Measurements from ENCODE around the gene SPDYE6.
"Not testable (repeated sequence)": the region's sequence is repeated elsewhere in the genome, so short reads cannot be mapped to it uniquely, and the experiment has no call there.

Gene SPDYE6

DNA sequence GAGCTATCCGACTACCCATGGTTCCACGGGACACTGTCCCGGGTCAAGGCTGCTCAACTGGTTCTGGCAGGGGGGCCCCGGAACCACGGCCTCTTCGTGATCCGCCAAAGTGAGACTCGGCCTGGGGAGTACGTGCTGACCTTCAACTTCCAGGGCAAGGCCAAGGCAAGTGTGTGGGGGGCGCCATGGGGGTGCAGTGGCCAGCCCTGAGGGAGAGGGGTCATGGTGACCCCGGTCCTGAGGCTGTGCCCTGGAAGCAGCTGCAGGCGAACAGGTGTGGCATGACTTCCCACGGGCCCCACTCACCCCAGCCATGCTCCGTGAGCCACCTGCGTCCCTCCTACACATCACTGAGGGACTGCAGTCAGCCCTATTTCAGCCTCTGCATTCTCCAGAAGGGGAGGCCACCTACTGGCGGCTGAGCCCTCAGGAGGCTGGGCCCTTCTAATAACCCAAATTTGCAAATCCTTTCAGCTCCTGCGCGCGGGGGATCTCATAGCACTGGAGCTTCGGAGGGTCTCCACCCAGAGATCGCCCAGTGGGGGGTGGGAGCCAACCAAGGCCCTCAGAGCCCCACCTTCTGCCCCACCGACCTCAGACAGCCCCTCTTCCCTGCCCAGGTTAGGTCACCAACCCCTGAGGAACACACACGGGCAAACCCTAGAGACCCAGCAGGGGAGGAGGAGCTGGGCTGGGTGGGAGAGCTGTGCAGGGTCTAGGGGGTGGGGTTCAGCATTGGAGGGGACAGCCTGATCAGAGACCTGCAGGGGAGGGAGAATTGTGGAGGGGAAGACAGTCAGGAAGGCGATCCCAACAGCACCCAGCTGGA lies 38.8 kb downstream of the SPDYE6 start:
- no peak for DNase-seq

DNA sequence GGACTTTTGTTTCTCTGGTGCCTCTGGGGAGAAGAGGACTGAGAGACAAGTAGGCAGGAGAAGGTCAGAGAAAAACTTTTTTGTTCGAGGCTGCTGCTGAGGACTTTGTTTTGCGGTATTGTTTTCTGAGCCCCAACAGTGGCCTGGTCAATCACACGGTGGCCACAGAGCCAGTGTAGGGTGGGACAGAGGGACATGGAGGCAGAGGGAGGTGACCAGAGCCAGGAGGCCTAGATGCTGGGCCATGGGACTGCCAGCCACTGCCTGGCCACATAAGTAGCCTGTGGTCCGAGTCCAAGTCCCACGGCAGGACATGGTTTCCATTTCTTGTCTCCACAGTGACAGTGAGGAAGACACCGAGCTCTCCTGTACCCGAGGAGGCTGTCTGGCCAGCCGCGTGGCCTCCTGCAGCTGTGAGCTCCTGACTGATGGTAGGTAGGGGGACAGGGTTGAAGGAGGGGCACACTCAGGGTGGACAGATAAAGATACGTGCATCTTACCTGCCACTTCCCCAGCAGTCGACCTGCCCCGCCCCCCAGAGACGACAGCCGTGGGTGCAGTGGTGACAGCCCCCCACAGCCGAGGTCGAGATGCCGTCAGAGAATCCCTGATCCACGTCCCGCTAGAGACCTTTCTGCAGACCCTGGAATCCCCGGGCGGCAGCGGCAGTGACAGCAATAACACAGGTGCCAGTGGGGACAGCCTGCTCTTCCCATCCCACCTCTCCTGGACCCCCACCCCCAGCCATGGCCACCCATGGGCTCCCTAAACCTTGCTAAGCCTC lies 42.1 kb downstream of the SPDYE6 start:
- no peak for DNase-seq

DNA sequence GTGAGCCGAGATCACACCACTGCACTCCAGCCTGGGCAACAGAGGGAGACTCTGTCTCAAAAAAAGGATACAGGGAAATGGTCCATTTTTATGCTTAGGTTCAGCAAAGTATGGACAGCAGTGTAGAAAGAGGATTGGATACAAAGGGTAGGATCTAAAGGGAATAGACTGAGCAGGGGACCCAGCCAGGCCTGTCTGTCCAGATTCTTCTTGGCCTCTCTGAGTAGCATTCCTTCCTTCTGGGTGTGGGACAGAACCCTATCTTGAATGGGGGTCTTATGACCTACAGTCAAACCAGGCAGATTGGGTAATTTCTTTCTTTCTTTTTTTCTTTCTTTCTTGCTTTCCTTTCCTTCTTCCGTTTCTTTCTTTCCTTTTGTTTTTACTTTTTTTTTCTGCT lies 43.9 kb downstream of the SPDYE6 start:
- DNase-seq, result no peak

DNA sequence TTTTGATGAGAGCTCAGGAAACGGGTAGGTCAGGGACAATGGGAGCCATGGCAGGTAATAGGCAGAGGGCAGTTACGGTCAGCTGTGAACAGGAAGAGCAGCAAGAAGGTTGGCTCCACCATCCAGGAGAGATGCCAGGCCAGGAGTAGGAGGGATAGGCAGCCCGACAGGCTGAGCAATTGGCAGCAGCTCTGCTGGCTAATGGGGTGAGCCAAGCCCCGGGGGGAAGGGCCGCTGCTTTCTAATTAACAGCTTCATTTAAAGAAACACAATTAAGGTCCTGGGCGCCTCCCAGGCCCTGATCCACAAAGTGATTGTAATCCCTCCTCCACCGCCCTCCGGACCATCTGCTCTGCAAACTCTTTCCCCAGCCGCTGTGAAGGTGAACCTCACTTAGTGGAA lies 45.8 kb downstream of the SPDYE6 start:
- no peak for DNase-seq

DNA sequence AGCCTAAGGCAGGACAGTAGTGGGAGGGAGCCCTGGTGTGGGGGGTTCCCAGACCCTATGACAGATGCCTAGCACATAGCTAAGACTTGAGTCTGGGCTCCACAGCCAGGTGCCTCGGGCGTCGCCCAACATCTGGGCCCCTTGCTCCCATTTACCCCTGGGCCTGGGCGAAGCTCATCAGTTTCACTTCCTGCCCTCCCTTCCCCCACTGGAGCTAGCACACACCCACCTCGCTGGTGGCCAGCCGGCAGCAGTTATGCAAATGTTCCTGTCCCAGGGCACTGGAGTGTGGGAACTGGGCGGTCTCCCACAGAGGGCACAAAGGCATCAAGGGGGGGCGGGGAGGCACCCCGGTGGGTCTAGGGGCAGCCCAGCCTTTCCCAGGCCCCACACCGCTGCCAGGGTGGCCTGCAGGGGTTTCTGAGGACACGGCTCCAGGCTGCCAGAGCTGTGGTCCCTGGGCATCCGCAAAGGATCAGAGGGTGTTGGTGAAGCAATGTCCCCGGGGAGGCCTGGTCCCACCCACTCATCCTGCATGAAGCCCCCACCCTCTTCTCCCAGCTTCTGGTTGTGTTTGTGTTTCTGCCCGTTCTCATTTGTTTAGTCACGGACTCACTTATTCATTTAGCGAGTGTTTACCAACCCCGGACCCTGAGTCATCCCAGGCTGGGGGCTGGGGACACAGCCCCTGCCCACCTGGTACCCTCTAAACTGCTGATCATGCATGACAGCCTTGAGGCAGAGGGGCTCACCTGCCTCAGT lies 49.1 kb downstream of the SPDYE6 start:
- DNase-seq, result peak; percentile 30

DNA sequence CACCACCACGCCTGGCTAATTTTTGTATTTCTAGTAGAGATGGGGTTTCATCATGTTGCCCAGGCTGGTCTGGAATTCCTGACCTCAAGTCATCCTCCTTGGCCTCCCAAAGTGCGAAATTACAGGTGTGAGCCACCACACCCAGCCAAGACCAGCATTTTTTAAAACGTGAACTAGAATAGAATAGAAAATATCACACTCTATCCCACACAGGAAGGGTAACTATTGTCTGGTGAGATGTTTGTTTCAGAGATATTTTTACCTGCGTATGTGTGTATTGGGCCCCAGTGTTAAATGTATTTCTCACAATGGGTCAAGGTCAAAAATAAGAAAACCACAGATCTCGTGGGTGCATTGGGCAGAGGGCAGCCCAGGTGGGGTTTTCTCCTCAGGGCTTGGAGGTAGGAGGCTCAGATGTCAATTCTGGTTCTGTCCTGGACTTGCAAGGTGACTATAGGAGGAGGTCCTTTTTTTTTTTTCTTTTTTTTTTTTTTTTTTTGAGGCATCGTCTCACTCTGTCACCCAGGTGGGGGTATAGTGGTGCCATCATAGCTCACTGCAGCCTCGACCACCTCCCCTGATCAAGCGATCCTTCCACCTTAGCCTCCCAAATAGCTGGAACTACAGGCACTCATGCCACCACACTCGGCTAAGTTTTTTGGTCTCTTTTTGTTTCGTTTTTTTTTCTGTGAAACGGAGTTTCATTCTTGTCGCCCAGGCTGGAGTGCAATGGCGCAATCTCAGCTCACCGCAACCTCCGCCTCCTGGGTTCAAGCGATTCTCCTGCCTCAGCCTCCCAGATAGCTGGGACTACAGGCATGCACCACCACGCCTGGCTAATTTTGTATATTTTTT lies 50.6 kb downstream of the SPDYE6 start:
- no peak for DNase-seq

DNA sequence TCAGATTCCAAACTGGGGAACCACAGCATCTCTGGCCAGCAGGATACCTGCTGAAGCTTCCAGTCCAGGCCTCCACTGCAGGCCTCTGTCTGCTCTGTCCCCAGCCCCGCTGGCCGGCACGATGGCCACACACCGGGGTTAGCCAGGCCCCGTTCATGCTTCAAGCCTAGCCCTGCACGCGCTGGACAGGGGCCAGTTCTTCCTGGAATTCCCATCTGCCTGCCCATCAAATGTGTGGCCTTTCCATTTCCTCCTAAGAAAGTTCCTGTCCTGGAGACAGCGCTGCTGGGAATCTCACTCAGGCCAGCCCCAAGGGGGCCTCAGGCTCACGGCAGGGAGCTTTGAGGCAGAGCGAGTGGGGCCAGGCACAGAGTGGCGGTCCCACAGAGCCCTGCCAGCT lies 51.6 kb downstream of the SPDYE6 start:
- DNase-seq, result no peak

DNA sequence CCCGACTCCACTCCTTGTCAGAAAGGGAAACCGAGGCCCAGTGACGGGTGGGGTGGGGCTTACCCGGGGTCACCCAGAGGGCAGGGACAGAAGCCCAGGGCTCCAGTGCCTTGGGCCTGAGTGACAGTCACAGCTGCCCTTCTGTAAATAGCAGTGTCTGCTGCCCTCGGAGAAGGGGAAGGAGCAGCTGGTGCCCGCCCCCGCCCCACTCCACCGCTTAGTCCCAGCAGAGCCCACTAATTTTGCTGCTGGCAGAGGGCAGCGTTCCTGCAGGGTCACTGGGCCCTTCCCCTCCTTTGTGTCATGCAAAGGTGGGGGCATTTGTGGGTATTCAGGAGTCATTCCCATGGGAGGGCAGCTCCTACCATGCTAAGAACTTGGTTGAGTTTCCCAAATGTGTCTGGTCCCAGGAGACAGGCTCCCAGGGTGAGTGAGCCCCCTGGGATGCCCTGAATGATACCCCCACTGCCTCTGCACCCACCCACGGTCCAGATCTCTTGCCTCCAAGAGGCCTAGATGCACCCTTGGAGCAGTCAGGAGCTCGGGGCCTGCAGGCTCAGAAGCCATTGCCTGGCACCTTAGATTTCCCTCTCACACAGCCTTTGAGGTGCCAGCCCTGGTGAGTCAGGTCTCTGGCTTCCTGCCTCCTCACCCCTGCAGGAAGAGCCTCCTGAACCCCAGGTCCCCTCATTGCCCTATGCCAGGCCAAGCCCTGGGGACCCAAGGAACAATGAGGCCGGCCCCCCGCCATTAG lies 52.4 kb downstream of the SPDYE6 start:
- no peak for DNase-seq

DNA sequence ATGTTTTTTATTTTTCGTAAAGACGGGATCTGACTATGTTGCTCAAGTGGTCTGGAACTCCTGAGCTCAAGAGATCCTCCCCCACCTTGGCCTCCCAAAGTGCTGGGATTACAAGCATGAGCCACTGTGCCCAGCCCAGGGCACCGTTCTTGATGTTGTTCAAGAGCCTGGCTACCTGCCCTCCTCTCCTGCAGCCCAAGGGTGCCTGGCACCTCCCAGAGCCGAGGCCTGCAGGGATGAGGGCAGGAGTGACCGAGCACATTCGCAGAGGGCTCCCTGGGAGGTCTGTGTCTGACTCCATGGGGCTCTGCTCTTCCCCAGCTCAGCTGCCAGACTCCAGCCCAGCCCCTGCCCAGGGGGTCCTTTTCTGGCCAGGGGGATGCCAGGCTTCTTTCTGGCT lies 54.2 kb downstream of the SPDYE6 start:
- DNase-seq, result no peak

DNA sequence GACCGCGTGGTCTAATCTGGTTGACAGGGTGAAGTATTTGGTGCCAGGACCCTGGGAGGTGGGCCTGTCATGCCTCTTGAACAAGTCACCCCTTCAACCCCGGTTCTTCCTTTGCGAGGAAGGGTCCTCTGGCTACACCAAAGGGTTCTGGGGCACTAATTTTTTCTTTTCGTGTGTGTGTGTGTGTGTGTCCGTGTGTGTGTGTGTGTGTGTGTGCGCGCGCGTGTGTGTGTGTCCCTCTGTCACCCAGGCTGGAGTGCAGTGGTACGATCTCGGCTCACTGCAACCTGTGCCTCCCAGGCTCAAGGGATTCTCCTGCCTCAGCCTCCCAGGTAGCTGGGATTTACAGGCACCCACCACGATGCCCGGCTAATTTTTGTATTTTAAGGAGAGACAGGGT lies 54.9 kb downstream of the SPDYE6 start:
- DNase-seq, result not testable (repeated sequence)

DNA sequence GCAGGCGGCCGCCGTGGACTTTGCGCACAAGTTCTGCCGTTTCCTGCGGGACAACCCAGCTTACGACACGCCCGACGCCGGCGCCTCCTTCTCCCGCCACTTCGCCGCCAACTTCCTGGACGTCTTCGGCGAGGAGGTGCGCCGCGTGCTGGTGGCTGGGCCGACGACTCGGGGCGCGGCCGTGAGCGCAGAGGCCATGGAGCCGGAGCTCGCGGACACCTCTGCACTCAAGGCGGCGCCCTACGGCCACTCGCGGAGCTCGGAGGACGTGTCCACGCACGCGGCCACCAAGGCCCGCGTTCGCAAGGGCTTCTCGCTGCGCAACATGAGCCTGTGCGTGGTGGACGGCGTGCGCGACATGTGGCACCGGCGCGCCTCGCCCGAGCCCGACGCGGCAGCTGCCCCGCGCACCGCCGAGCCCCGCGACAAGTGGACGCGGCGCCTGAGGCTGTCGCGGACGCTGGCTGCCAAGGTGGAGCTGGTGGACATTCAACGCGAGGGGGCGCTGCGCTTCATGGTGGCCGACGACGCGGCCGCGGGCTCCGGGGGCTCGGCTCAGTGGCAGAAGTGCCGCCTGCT lies 55.5 kb downstream of the SPDYE6 start:
- no peak for DNase-seq

DNA sequence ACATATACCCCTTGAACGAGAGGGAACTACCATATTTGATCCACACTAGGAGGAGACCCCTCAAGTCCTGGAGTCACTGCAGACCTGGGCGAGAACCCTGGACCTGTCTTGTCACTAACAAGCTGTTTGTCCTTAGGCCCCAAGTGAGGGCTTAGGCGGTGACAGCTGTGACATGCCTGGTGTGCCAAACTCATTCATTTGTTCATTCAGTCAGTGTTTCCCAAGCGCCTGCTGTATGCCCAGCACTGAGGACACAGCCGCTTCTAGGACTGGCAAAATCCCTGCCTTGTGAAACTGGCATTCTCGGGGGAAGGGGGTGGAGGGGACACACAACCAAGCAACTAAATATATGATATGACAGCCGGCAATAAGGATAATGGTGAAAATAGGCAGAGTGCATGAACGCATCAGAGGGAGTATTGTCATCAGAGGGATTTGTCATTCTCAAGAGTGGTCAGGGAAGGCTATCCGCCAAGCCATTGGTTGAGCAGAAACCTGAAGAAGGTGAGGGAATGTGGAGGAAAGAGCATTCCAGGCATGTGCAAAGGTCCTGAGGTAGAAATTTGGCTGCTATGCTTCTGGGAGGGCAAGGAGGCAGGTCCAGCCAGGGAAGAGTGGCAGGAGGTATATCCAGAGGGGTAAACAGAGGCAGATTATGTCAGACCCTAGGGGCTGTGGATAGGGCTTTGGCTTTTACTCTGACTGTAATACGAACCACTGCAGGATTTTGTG lies 58.6 kb downstream of the SPDYE6 start:
- DNase-seq, result no peak

DNA sequence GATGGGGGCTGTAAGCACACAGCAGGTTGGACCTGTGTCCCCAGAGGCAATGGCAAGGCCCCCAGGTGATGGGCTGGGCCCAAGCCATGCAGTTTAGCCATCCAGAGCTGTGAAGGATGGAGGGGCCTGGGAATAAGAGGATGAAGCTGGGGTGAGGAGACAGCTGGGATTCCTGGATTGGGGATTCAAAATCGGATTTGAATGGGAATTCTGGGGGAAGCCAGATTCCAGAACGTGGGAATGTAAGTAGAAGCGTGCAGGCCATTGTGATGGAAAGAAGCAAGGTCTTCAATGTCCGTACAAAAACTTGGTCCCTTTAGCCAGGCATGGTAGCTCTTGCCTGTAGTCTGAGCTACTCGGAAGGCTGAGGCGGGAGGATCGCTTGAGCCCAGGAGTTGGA lies 59.7 kb downstream of the SPDYE6 start:
- DNase-seq, result no peak

DNA sequence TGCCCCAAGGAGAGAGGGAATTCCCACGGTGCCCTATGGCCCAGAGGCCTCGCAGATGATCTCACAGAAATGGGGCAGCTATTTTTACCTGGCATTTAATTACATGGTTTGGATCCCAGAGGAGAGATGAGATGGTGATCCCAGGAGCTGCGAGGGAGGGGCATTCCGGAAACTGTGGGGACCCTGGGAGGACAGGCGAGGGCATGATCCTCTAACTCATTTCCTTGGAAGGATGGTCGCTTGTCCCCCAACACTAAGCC lies 60.1 kb downstream of the SPDYE6 start:
- no peak for DNase-seq
